ENCODE data around the gene ANO1.

DNA sequence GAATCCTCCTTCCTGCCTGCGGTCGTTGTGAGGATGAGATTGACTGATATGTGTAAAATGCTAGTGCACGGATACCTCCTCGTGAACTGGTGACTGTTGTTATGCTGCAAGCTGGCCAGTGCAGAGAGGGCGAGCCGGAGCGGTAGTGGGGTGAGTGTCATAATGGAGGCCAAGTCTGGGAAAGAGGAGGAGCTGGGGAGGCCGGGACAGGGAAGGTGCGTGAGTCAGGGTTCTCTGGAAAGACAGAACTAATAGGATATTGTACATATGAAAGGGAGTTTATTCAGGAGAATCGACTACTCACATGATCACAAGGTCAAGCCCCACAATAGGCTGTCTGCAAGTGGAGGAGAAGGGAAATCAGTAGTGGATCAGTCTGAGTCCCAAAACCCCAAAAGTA lies 68.2 kb downstream of the ANO1 start:
- TF ChIP-seq, protein P1, sequence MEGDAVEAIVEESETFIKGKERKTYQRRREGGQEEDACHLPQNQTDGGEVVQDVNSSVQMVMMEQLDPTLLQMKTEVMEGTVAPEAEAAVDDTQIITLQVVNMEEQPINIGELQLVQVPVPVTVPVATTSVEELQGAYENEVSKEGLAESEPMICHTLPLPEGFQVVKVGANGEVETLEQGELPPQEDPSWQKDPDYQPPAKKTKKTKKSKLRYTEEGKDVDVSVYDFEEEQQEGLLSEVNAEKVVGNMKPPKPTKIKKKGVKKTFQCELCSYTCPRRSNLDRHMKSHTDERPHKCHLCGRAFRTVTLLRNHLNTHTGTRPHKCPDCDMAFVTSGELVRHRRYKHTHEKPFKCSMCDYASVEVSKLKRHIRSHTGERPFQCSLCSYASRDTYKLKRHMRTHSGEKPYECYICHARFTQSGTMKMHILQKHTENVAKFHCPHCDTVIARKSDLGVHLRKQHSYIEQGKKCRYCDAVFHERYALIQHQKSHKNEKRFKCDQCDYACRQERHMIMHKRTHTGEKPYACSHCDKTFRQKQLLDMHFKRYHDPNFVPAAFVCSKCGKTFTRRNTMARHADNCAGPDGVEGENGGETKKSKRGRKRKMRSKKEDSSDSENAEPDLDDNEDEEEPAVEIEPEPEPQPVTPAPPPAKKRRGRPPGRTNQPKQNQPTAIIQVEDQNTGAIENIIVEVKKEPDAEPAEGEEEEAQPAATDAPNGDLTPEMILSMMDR (IDR thresholded peaks at IDR 0.05) = no peak
- no peak for TF ChIP-seq RAD21 (IDR thresholded peaks at IDR 0.05; ENCODE audit: low read length)
